ENCODE data around the gene SCAF8.

Gene SCAF8

GRCh38 chr6:154815938-154816820, 83.0 kb downstream of the SCAF8 start:
- TF ChIP-seq TAF1 (IDR thresholded peaks at IDR 0.05; ENCODE audit: borderline replicate concordance, insufficient read depth, low read length) (no peak), SIN3A (IDR thresholded peaks at IDR 0.05; ENCODE audit: borderline replicate concordance, insufficient read depth, low read length) (no peak), POLR2AphosphoS5 (IDR thresholded peaks at IDR 0.05; ENCODE audit: low read depth, low read length) (no peak), REST (IDR thresholded peaks at IDR 0.05; ENCODE audit: insufficient read depth in 1 of 2, low read depth in 2 of 2, low read length in 2 of 2) (no peak), FOXP2 (optimal IDR thresholded peaks at IDR 0.05; ENCODE audit: borderline replicate concordance, extremely low read depth, extremely low read length, insufficient read depth) (no peak)

- TF ChIP-seq POLR2AphosphoS5 (IDR thresholded peaks at IDR 0.05; ENCODE audit: low read depth, low read length) = no peak
- no peak for TF ChIP-seq FOXP2 (optimal IDR thresholded peaks at IDR 0.05; ENCODE audit: borderline replicate concordance, extremely low read depth, extremely low read length, insufficient read depth)
- no peak for TF ChIP-seq REST (IDR thresholded peaks at IDR 0.05; ENCODE audit: insufficient read depth in 1 of 2, low read depth in 2 of 2, low read length in 2 of 2)
- no peak for TF ChIP-seq TAF1 (IDR thresholded peaks at IDR 0.05; ENCODE audit: borderline replicate concordance, insufficient read depth, low read length)
- TF ChIP-seq SIN3A (IDR thresholded peaks at IDR 0.05; ENCODE audit: borderline replicate concordance, insufficient read depth, low read length) = no peak
These were observed 87.9 kb downstream of the SCAF8 start for GRCh38 chr6:154821099-154821498.

GRCh38 chr6:154821638-154822037, 88.4 kb downstream of the SCAF8 start:
- TF ChIP-seq SIN3A (IDR thresholded peaks at IDR 0.05; ENCODE audit: borderline replicate concordance, insufficient read depth, low read length) = no peak

GRCh38 chr6:154822947-154823558, 89.8 kb downstream of the SCAF8 start:
- TF ChIP-seq TAF1 (IDR thresholded peaks at IDR 0.05; ENCODE audit: borderline replicate concordance, insufficient read depth, low read length) (no peak), POLR2AphosphoS5 (IDR thresholded peaks at IDR 0.05; ENCODE audit: low read depth, low read length) (no peak), FOXP2 (optimal IDR thresholded peaks at IDR 0.05; ENCODE audit: borderline replicate concordance, extremely low read depth, extremely low read length, insufficient read depth) (no peak), SIN3A (IDR thresholded peaks at IDR 0.05; ENCODE audit: borderline replicate concordance, insufficient read depth, low read length) (no peak), REST (IDR thresholded peaks at IDR 0.05; ENCODE audit: insufficient read depth in 1 of 2, low read depth in 2 of 2, low read length in 2 of 2) (no peak)

GRCh38 chr6:154824076-154824475, 90.9 kb downstream of the SCAF8 start:
- no peak for TF ChIP-seq POLR2AphosphoS5 (IDR thresholded peaks at IDR 0.05; ENCODE audit: low read depth, low read length)
- TF ChIP-seq SIN3A (IDR thresholded peaks at IDR 0.05; ENCODE audit: borderline replicate concordance, insufficient read depth, low read length) = no peak
- no peak for TF ChIP-seq TAF1 (IDR thresholded peaks at IDR 0.05; ENCODE audit: borderline replicate concordance, insufficient read depth, low read length)
- no peak for TF ChIP-seq FOXP2 (optimal IDR thresholded peaks at IDR 0.05; ENCODE audit: borderline replicate concordance, extremely low read depth, extremely low read length, insufficient read depth)
- no peak for TF ChIP-seq REST (IDR thresholded peaks at IDR 0.05; ENCODE audit: insufficient read depth in 1 of 2, low read depth in 2 of 2, low read length in 2 of 2)

Data from PFSK-1 (cell line).